ENCODE results near the gene FSCB. TPM values are rescaled to one million over a fixed set of nuclear protein-coding genes. Genes with fewer than 3 reads are reported as not detected.
"Not testable (repeated sequence)": the region's sequence is repeated elsewhere in the genome, so short reads cannot be mapped to it uniquely, and the experiment has no call there.

Gene FSCB
- total RNA-seq = not detected
- polyA plus RNA-seq = not detected
- long read RNA-seq, donor 1 = 0 reads
- long read RNA-seq, donor 2 = 0 reads
- long read RNA-seq, donor 3 = 0 reads
- long read RNA-seq, donor 4 = 0 reads
- long read RNA-seq, donor 5 = 0 reads
- long read RNA-seq, donor 6 = 0 reads
- long read RNA-seq, donor 7 = 0 reads
- long read RNA-seq, donor 8, partial matches to known transcripts = 0 of 1 reads
- long read RNA-seq, donor 8, other reads (novel, unspliced or antisense) = 0 of 1 reads
- long read RNA-seq, donor 9 = 0 reads
- long read RNA-seq, donor 10 = 0 reads

DNA sequence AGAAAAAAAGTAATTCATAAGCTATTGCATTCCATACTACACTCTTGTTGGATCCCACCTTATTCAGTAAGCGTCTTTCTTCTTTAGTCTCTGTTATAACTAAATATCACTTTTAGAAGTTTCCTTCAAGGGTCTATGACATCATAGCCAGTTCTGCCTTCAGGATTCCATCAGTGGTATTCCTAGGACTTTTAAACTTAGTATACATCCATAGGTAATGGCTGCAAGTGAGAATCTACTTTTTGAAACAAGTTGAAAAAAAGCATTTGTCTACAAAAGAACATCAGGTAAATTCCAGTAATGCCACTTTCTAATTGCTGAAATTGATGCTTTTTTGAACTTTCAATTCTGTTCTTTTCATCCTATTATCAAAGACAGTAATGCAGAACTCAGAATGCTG lies at the start of gene FSCB:
FSCB (minus strand) TSS at position 101 of the 400 bp plus-strand sequence. CDS start 296 bp downstream, outside the sequence.
- WGBS = 96% methylated on average over 1 of the region's 1 CpG
- Histone ChIP-seq H3K4me1 (ENCODE audit: control insufficient read depth in 2 of 2, insufficient read depth in 2 of 2, low read length in 2 of 2) (no peaks in the 10 kb centered on the region), H3K27me3 (ENCODE audit: control insufficient read depth in 2 of 2, insufficient read depth in 1 of 2, low read length in 1 of 2) (no peaks in the 10 kb centered on the region)

GRCh38 chr14:44531658-44532057 lies 24.6 kb upstream of the FSCB start:
- H3K27ac ChIP-seq (ENCODE audit: low read depth in 1 of 2, low read length in 1 of 2) = no peak overlapping the region
- no peaks in the 10 kb centered on the region for H3K36me3 ChIP-seq (ENCODE audit: control insufficient read depth in 2 of 2, insufficient read depth in 2 of 2, low read length in 1 of 2)
- WGBS = 89% methylated on average over 2 of the region's 2 CpGs
- no peaks in the 10 kb centered on the region for H3K4me1 ChIP-seq (ENCODE audit: control insufficient read depth in 2 of 2, insufficient read depth in 2 of 2, low read length in 2 of 2)
- H3K27me3 ChIP-seq (ENCODE audit: control insufficient read depth in 2 of 2, insufficient read depth in 1 of 2, low read length in 1 of 2) = no peaks in the 10 kb centered on the region
- no peak for DNase-seq (ENCODE audit: low read depth in 6 of 9, low spot score in 9 of 9)
- H3K4me3 ChIP-seq (ENCODE audit: low read length in 2 of 2) = no peak overlapping the region
- H3K9me3 ChIP-seq (ENCODE audit: control insufficient read depth in 2 of 2, insufficient read depth in 1 of 2, low read length in 1 of 2) = no peaks in the 10 kb centered on the region

More for the DNA sequence above, at the start of gene FSCB:
- no peak for DNase-seq (ENCODE audit: low read depth in 6 of 9, low spot score in 9 of 9)
- Histone ChIP-seq H3K4me3 (ENCODE audit: low read length in 2 of 2) (no peak within 1 kb of the TSS), H3K27ac (ENCODE audit: low read depth in 1 of 2, low read length in 1 of 2) (no peak within 1 kb of the TSS), H3K36me3 (ENCODE audit: control insufficient read depth in 2 of 2, insufficient read depth in 2 of 2, low read length in 1 of 2) (no peaks in the 10 kb centered on the region), H3K9me3 (ENCODE audit: control insufficient read depth in 2 of 2, insufficient read depth in 1 of 2, low read length in 1 of 2) (no peaks in the 10 kb centered on the region)

DNA sequence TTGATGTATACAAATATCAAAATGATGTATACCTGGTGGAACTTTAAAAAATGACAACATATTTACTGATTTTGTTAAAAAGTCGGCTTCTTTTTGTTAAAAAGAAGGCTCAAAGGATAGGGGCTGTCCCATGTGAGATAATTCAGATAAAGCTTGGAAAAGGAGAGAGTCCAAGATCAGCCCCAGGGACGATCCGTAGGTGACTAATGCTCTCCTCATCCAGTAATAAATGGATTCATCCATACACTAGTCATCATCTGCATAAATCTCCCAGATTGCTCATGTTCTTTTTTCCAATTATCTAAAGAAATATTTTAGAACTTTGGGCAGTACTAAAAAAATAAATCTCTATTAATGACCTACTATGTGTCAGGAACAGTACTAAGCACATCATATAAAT lies 23.4 kb upstream of the FSCB start:
- no peaks in the 10 kb centered on the region for H3K27me3 ChIP-seq (ENCODE audit: control insufficient read depth in 2 of 2, insufficient read depth in 1 of 2, low read length in 1 of 2)
- no peak for DNase-seq (ENCODE audit: low read depth in 6 of 9, low spot score in 9 of 9)
- H3K4me3 ChIP-seq (ENCODE audit: low read length in 2 of 2) = no peak overlapping the region
- WGBS = 87% methylated on average over 3 of the region's 3 CpGs
- H3K36me3 ChIP-seq (ENCODE audit: control insufficient read depth in 2 of 2, insufficient read depth in 2 of 2, low read length in 1 of 2) = no peaks in the 10 kb centered on the region
- no peak overlapping the region for H3K27ac ChIP-seq (ENCODE audit: low read depth in 1 of 2, low read length in 1 of 2)
- H3K9me3 ChIP-seq (ENCODE audit: control insufficient read depth in 2 of 2, insufficient read depth in 1 of 2, low read length in 1 of 2) = no peaks in the 10 kb centered on the region
- H3K4me1 ChIP-seq (ENCODE audit: control insufficient read depth in 2 of 2, insufficient read depth in 2 of 2, low read length in 2 of 2) = no peaks in the 10 kb centered on the region

GRCh38 chr14:44529026-44529425 lies 21.9 kb upstream of the FSCB start:
- Histone ChIP-seq H3K27ac (ENCODE audit: low read depth in 1 of 2, low read length in 1 of 2) (no peak overlapping the region), H3K9me3 (ENCODE audit: control insufficient read depth in 2 of 2, insufficient read depth in 1 of 2, low read length in 1 of 2) (no peaks in the 10 kb centered on the region), H3K4me1 (ENCODE audit: control insufficient read depth in 2 of 2, insufficient read depth in 2 of 2, low read length in 2 of 2) (no peaks in the 10 kb centered on the region), H3K36me3 (ENCODE audit: control insufficient read depth in 2 of 2, insufficient read depth in 2 of 2, low read length in 1 of 2) (no peaks in the 10 kb centered on the region), H3K4me3 (ENCODE audit: low read length in 2 of 2) (no peak overlapping the region), H3K27me3 (ENCODE audit: control insufficient read depth in 2 of 2, insufficient read depth in 1 of 2, low read length in 1 of 2) (no peaks in the 10 kb centered on the region)
- no peak for DNase-seq (ENCODE audit: low read depth in 6 of 9, low spot score in 9 of 9)
- whole genome bisulfite sequencing = 60% methylated on average over 1 of the region's 1 CpG

DNA sequence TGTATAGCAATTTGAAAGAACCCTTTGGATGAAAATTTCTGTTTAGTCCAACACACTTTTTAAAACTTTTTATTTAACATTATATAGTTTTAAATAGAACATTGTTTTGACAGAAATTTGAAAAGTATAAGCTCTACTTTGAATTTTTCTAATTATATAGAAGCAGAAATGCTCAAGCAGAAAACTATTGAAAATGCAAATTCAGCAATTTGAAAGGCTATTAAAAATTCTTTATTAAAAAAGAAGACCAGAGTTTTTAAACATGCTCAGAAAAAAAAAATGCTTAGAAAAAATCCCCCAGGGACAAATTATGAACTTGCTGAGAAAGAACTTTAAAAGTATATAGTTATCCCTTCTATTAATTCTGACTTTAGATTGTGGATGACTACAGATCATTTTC lies 21.1 kb upstream of the FSCB start:
- Histone ChIP-seq H3K27ac (ENCODE audit: low read depth in 1 of 2, low read length in 1 of 2) (no peak overlapping the region), H3K4me1 (ENCODE audit: control insufficient read depth in 2 of 2, insufficient read depth in 2 of 2, low read length in 2 of 2) (no peaks in the 10 kb centered on the region), H3K27me3 (ENCODE audit: control insufficient read depth in 2 of 2, insufficient read depth in 1 of 2, low read length in 1 of 2) (no peaks in the 10 kb centered on the region), H3K4me3 (ENCODE audit: low read length in 2 of 2) (no peak overlapping the region), H3K9me3 (ENCODE audit: control insufficient read depth in 2 of 2, insufficient read depth in 1 of 2, low read length in 1 of 2) (no peaks in the 10 kb centered on the region), H3K36me3 (ENCODE audit: control insufficient read depth in 2 of 2, insufficient read depth in 2 of 2, low read length in 1 of 2) (no peaks in the 10 kb centered on the region)
- DNase-seq (ENCODE audit: low read depth in 6 of 9, low spot score in 9 of 9) = no peak

DNA sequence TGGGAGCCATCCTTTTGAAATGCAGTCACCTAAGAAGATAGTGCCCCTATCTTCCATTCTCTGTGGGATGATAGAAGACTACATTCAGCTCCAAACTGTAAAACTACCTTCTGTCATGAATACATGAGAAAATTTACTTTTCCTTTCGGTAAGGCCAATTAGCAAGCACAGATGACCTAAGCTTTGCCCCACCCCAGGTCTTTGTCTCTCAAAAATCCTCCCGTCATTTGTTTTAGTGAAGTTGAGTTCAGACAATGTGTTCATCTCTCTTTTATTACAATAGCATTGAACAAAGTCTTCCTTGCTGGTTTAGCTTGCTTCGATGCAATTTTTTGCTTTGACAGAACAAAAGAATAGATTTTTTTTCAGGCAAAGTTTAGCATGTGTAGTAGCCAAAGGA lies 18.2 kb upstream of the FSCB start:
- H3K36me3 ChIP-seq (ENCODE audit: control insufficient read depth in 2 of 2, insufficient read depth in 2 of 2, low read length in 1 of 2) = no peaks in the 10 kb centered on the region
- H3K4me1 ChIP-seq (ENCODE audit: control insufficient read depth in 2 of 2, insufficient read depth in 2 of 2, low read length in 2 of 2) = no peaks in the 10 kb centered on the region
- DNase-seq (ENCODE audit: low read depth in 6 of 9, low spot score in 9 of 9) = no peak
- no peak overlapping the region for H3K27ac ChIP-seq (ENCODE audit: low read depth in 1 of 2, low read length in 1 of 2)
- H3K27me3 ChIP-seq (ENCODE audit: control insufficient read depth in 2 of 2, insufficient read depth in 1 of 2, low read length in 1 of 2) = no peaks in the 10 kb centered on the region
- WGBS = 89% methylated on average over 3 of the region's 3 CpGs
- H3K4me3 ChIP-seq (ENCODE audit: low read length in 2 of 2) = no peak overlapping the region
- no peaks in the 10 kb centered on the region for H3K9me3 ChIP-seq (ENCODE audit: control insufficient read depth in 2 of 2, insufficient read depth in 1 of 2, low read length in 1 of 2)

DNA sequence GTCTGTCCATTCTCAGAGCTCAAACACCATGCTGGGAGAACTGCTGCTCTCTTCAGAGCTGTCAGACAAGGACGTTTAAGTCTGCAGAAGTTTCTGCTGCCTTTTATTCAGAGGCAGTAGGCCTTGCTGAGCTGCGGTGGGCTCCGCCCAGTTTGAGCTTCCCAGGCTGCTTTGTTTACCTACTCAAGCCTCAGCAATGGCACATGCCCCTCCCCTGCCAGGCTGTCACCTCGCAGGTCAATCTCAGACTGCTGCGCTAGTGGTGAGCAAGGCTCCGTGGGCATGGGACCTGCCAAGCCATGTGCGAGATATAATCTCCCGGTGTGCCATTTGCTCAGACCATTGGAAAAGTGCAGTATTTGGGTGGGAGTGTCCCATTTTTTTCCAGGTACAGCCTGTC lies 8.6 kb upstream of the FSCB start:
- not testable (repeated sequence) for DNase-seq (ENCODE audit: low read depth in 6 of 9, low spot score in 9 of 9); H3K9me3 ChIP-seq (ENCODE audit: control insufficient read depth in 2 of 2, insufficient read depth in 1 of 2, low read length in 1 of 2); H3K36me3 ChIP-seq (ENCODE audit: control insufficient read depth in 2 of 2, insufficient read depth in 2 of 2, low read length in 1 of 2); H3K27ac ChIP-seq (ENCODE audit: low read depth in 1 of 2, low read length in 1 of 2); H3K4me1 ChIP-seq (ENCODE audit: control insufficient read depth in 2 of 2, insufficient read depth in 2 of 2, low read length in 2 of 2); H3K27me3 ChIP-seq (ENCODE audit: control insufficient read depth in 2 of 2, insufficient read depth in 1 of 2, low read length in 1 of 2); H3K4me3 ChIP-seq (ENCODE audit: low read length in 2 of 2)
- 88% methylated on average over 8 of the region's 8 CpGs for WGBS

GRCh38 chr14:44508834-44509233 lies 1.8 kb upstream of the FSCB start:
- Histone ChIP-seq H3K4me1 (ENCODE audit: control insufficient read depth in 2 of 2, insufficient read depth in 2 of 2, low read length in 2 of 2) (no peaks in the 10 kb centered on the region), H3K9me3 (ENCODE audit: control insufficient read depth in 2 of 2, insufficient read depth in 1 of 2, low read length in 1 of 2) (no peaks in the 10 kb centered on the region), H3K27me3 (ENCODE audit: control insufficient read depth in 2 of 2, insufficient read depth in 1 of 2, low read length in 1 of 2) (no peaks in the 10 kb centered on the region), H3K36me3 (ENCODE audit: control insufficient read depth in 2 of 2, insufficient read depth in 2 of 2, low read length in 1 of 2) (no peaks in the 10 kb centered on the region), H3K27ac (ENCODE audit: low read depth in 1 of 2, low read length in 1 of 2) (no peak overlapping the region), H3K4me3 (ENCODE audit: low read length in 2 of 2) (no peak overlapping the region)
- no peak for DNase-seq (ENCODE audit: low read depth in 6 of 9, low spot score in 9 of 9)
- 90% methylated on average over 2 of the region's 2 CpGs for WGBS

DNA sequence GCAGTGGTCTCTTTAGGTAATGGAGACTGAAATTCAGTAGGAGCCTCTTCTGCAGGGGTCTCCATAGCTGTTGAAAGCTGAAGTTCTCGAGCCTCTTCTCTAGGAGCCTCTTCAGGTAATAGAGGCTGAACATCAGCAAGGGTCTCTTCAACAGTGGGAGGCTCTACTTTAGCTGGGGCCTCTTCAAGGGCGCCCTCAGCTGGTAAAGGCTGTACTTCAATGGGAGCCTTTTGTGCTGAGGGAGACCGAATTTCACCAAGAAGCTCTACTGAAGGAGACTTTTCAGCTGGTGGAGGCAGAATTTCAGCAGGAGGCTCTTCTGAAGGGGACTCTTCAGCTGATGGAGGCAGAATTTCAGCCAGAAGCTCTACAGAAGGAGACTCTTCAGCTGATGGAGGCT lies 1.5 kb downstream of the FSCB start:
- H3K4me3 ChIP-seq (ENCODE audit: low read length in 2 of 2) = no peak overlapping the region
- no peak for DNase-seq (ENCODE audit: low read depth in 6 of 9, low spot score in 9 of 9)
- H3K27me3 ChIP-seq (ENCODE audit: control insufficient read depth in 2 of 2, insufficient read depth in 1 of 2, low read length in 1 of 2) = no peaks in the 10 kb centered on the region
- no peak overlapping the region for H3K27ac ChIP-seq (ENCODE audit: low read depth in 1 of 2, low read length in 1 of 2)
- H3K9me3 ChIP-seq (ENCODE audit: control insufficient read depth in 2 of 2, insufficient read depth in 1 of 2, low read length in 1 of 2) = no peaks in the 10 kb centered on the region
- H3K4me1 ChIP-seq (ENCODE audit: control insufficient read depth in 2 of 2, insufficient read depth in 2 of 2, low read length in 2 of 2) = no peaks in the 10 kb centered on the region
- no peaks in the 10 kb centered on the region for H3K36me3 ChIP-seq (ENCODE audit: control insufficient read depth in 2 of 2, insufficient read depth in 2 of 2, low read length in 1 of 2)
- 75% methylated on average over 3 of the region's 3 CpGs for WGBS

Measured in thymus (tissue), 14 donors.